GM10266 (cell line): Measurements from ENCODE around the gene COL17A1.

Source experiments
- DNase-seq: peaks from one replicate; pipeline ENCODE4 v3.0.0; 2012; ENCODE audit errors: extremely low spot score
- CTCF ChIP-seq: IDR thresholded peaks from 2 replicates; pipeline ENCODE4 v1.5.1; 2012; ENCODE audit warnings: mild to moderate bottlenecking, low read depth; ENCODE audit not compliant: control insufficient read depth, insufficient read depth; ENCODE audit errors: missing control alignments

The COL17A1 gene

DNA sequence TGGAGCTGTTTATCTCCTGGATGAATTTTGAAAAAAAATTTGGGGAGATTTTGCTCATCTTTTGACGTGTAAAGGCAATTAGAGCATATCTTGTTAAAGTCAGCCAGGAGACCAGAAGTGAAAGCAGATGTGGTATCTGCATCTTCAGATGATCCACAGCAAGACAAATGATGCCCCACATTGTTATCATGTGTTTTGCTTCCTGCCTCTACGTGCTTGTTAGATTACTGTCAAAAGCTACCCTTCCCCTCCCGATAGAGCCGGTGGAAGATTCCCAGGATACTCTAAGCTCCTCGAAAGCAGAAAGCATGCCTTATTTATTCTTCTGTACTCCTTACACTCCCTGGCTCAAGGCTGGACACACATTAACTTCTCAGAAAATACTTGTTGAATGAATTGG lies 12.9 kb downstream of the COL17A1 start:
- DNase-seq, result no peak
- no peak for TF ChIP-seq CTCF

- no peak for TF ChIP-seq CTCF
- no peak for DNase-seq
Measured at GRCh38 chr10:104069613-104070012, 16.1 kb downstream of the COL17A1 start.

DNA sequence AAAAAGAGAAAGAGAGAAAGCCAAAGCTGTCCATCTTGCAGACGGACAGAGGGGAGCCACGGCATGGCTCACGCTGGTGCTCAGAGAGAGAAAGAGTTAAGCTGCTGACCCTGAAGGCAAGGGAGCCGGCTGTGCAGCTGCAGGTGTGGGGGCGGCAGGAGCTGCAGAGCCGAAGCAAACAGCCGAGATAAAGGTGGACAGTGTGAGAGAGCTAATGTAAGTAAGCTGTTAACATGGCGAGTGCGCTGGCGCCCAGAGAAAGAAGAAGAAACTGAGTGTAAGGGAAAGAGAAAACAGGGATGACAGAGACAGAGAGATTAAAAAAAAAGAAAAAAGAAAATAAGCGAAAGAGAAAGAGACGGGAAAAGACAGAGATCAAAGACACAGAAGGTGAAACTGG lies 18.2 kb downstream of the COL17A1 start:
- no peak for DNase-seq
- no peak for TF ChIP-seq CTCF

- no peak for DNase-seq
- TF ChIP-seq CTCF, result no peak
Measured at GRCh38 chr10:104066945-104067344, 18.7 kb downstream of the COL17A1 start.

DNA sequence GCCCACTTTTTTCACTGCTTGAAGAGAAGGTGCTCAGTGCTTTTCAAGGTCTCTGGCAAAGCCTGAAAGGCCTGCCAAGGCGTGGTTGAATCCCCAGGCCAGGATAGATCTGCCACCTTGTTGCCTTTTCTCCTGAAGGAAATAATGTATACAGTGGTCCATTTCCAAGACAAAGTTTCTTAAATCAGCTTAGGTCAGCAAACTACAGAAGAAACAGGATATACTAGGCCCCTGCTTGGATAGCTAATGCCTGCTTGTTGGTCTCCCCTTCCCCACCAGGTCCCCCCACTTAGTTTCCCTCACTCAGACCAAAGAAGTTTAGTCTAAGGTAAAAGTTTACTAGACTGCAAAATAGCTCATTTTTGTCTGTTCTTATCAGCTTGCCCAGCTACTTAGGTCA lies 19.9 kb downstream of the COL17A1 start:
- no peak for DNase-seq
- no peak for TF ChIP-seq CTCF

GRCh38 chr10:104061196-104061595 lies 24.5 kb downstream of the COL17A1 start:
- TF ChIP-seq CTCF, result no peak

GRCh38 chr10:104059364-104059763 lies 26.3 kb downstream of the COL17A1 start:
- TF ChIP-seq CTCF, result no peak
- no peak for DNase-seq

More at GRCh38 chr10:104061196-104061595, 24.5 kb downstream of the COL17A1 start:
- no peak for DNase-seq
